Choroid plexus epithelial cell (primary cell): ENCODE measurements around the gene GIGYF2.

Source experiments
- DNase-seq: peaks from one replicate; pipeline ENCODE4 v3.0.0-alpha.2; 2010; ENCODE audit warnings: low read depth
- H3K4me3 ChIP-seq: 2 replicates; pipeline ENCODE4 v1.5.1; 2011; ENCODE audit warnings: low read depth, mild to moderate bottlenecking, control low read depth, low read length, moderate library complexity
- CTCF ChIP-seq: conservative IDR thresholded peaks from 2 replicates; pipeline ENCODE4 v1.5.1; 2011; ENCODE audit warnings: low read depth, mild to moderate bottlenecking, control low read depth, inconsistent platforms, low read length, moderate library complexity

Gene GIGYF2

DNA sequence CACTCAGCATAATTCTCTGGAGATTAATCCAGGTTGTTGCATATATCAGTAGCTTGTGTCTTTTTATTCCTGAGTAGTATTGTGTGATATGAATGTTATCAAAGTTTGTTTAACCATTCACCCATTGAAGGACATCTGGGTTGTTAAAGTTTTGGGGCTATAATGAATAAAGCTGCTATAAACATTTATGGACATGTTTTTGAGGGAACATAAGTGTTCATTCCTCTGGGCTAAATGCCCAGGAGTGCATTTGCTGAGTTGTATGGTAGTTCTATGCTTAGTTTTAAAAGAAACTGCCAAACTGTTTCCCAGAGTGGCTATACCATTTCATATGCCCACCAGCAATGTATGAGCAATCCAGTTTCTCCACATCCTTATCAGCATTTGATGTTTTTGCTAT lies 101.1 kb downstream of the GIGYF2 start:
- no peak overlapping the region for H3K4me3 ChIP-seq
- DNase-seq: no peak
- no peak for TF ChIP-seq CTCF

- no peak for DNase-seq
- no peak overlapping the region for H3K4me3 ChIP-seq
- TF ChIP-seq CTCF: no peak
Measured at GRCh38 chr2:232800166-232800565, 103.0 kb downstream of the GIGYF2 start.

DNA sequence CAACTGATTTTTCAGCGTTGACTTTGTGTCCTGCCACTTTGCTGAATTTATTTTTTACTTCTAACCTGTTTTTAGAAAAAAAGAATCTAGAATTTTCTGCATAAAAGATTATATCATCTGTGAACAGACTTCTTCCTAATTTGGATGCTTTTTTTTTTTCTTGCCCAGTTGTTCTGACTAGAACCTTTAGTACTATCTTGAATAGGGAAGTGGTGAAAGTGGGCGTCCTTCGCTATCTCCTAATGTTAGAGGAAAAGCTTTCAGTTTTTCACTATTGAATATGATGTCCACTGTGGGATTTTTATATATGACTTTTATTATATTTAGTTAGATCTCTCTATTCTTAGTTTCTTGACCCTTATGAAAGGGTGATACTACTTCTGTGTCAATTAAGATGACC lies 105.0 kb downstream of the GIGYF2 start:
- no peak overlapping the region for H3K4me3 ChIP-seq
- no peak for DNase-seq
- TF ChIP-seq CTCF: no peak

DNA sequence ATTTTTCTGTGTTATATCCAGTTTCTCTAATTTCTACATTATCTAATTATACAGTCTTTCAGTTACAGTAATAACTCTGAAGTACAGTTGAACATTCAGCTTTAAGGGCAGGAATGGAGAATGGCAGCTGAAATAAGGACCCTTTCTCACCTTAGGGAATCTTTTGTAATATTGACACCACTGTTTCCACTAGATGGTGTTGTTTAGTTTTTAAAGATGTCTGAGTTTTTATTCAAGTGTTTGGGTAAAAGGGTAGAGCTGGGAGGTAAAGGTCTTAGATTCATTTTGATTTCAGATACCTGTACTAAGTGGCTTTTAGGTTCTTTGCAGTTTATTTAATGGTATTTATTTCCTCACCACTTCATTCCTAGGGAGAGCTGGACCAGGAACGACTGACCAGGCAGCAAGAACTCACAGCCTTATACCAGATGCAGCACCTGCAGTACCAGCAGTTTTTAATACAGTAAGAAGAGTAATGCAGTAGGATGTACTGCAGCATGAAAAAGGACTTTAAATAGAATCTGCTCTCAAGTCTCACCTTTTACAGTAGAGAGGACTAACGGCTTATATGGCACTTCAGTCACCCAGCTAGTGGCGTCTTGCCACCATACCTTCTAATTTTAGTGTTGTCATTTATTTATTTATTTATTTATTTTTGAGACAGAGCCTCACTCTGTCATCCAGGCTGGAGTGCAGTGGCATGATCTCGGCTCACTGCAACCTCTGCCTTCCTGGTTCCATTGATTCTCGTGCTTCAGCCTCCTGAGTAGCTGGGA lies 112.4 kb downstream of the GIGYF2 start:
- no peak for TF ChIP-seq CTCF
- DNase-seq: peak; percentile 9
- no peak overlapping the region for H3K4me3 ChIP-seq

- DNase-seq: no peak
- no peak overlapping the region for H3K4me3 ChIP-seq
- no peak for TF ChIP-seq CTCF
Measured at GRCh38 chr2:232810444-232810843, 113.3 kb downstream of the GIGYF2 start.

- DNase-seq: no peak
- no peak for TF ChIP-seq CTCF
- H3K4me3 ChIP-seq: no peak overlapping the region
Measured at GRCh38 chr2:232815569-232815968, 118.4 kb downstream of the GIGYF2 start.

- H3K4me3 ChIP-seq: no peak overlapping the region
- TF ChIP-seq CTCF: no peak
- no peak for DNase-seq
Measured at GRCh38 chr2:232816657-232817056, 119.5 kb downstream of the GIGYF2 start.
